ENCODE results near the gene HIPK2.

GRCh38 chr7:139720186-139720585 is 57.6 kb downstream of the HIPK2 start:
- no peak for TF ChIP-seq CTCF (IDR thresholded peaks at IDR 0.05; ENCODE audit: low read depth, low read length)
- no peak for TF ChIP-seq POLR2A (IDR thresholded peaks at IDR 0.05; ENCODE audit: extremely low read depth, insufficient read length)
- no peak for TF ChIP-seq MAX (IDR thresholded peaks at IDR 0.05; ENCODE audit: low read depth, low read length)
- TF ChIP-seq MYC (IDR thresholded peaks at IDR 0.05; ENCODE audit: low read depth, low read length), result no peak

All from NB4 (cell line).